Measurements from ENCODE around the gene KRT6C.
"Not testable (repeated sequence)": the region's sequence is repeated elsewhere in the genome, so short reads cannot be mapped to it uniquely, and the experiment has no call there.

DNA sequence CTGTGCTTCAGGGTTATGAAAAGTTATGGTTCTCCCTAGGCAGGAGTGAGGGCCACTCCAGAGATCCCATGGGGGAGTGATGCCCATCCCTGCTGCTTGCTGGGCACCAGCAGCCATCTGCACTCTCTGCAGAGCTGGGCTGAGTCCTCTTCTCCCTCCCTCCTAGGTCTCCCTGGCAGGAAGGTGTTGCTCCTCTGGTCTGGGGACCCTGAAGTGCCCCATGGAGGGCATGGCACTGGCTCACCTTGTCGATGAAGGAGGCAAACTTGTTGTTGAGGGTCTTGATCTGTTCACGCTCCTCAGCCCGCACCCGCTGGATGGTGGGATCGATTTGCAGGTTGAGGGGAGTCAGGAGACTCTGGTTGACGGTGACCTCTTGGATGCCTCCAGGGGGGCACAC is 18.8 kb upstream of the KRT6C start:
- TF ChIP-seq, protein P1, sequence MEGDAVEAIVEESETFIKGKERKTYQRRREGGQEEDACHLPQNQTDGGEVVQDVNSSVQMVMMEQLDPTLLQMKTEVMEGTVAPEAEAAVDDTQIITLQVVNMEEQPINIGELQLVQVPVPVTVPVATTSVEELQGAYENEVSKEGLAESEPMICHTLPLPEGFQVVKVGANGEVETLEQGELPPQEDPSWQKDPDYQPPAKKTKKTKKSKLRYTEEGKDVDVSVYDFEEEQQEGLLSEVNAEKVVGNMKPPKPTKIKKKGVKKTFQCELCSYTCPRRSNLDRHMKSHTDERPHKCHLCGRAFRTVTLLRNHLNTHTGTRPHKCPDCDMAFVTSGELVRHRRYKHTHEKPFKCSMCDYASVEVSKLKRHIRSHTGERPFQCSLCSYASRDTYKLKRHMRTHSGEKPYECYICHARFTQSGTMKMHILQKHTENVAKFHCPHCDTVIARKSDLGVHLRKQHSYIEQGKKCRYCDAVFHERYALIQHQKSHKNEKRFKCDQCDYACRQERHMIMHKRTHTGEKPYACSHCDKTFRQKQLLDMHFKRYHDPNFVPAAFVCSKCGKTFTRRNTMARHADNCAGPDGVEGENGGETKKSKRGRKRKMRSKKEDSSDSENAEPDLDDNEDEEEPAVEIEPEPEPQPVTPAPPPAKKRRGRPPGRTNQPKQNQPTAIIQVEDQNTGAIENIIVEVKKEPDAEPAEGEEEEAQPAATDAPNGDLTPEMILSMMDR (IDR thresholded peaks at IDR 0.05), result not testable (repeated sequence)
- not testable (repeated sequence) for TF ChIP-seq EP300 (IDR thresholded peaks at IDR 0.05; ENCODE audit: low read depth); POLR2A (IDR thresholded peaks at IDR 0.05)

Measured in transverse colon (tissue), 3 donors.